PC-3 (cell line): ENCODE results near the gene HPX.

ENCODE experiments used
- EZH2 ChIP-seq: fragments of 300-600 bp; sonication (generic); IDR thresholded peaks from one replicate; pipeline ENCODE4 v1.6.1; 2017; ENCODE audit warnings: antibody characterized with exemption, mild to moderate bottlenecking, low read length; ENCODE audit not compliant: unreplicated experiment
- EZH2phosphoT487 ChIP-seq: fragments of 300-600 bp; sonication (generic); IDR thresholded peaks from 2 replicates; pipeline ENCODE4 v1.6.1; 2018; ENCODE audit warnings: mild to moderate bottlenecking, antibody characterized with exemption, low read length, borderline replicate concordance

DNA sequence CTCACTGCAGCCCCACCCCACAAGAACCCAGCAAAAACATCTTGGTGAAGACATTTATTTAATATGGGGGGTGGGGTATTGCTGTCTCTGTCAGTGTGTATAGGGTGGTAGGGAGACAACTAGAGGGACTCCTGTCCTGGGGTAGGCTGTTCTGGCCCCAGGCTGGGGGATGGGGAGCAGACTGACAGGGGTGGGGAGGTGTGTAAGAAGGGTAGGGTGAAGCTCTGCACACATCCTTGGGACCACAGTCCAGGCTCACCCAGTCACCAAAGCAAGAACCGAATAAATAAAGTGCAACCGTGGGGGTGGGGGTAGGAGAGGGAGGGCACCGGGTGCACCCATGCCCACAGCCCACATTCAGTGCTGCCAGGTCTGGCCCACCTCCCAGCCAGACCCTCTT lies 7.8 kb upstream of the HPX start:
- no peak for TF ChIP-seq EZH2
- TF ChIP-seq EZH2phosphoT487, result no peak
